IPS-18a (cell line): ENCODE measurements around the gene ANKS3.

Source experiments
- H3K27ac ChIP-seq: one replicate; pipeline ENCODE4 v1.5.1; 2013; ENCODE audit warnings: low read length
- H3K27me3 ChIP-seq: one replicate; pipeline ENCODE4 v1.6.1; 2013; ENCODE audit warnings: mild to moderate bottlenecking, low read length; ENCODE audit not compliant: control insufficient read depth, insufficient read depth
- H3K36me3 ChIP-seq: one replicate; pipeline ENCODE4 v1.6.1; 2013; ENCODE audit warnings: low read depth, low read length; ENCODE audit not compliant: control insufficient read depth
- H3K4me1 ChIP-seq: one replicate; pipeline ENCODE4 v1.6.1; 2013; ENCODE audit warnings: low read depth, low read length; ENCODE audit not compliant: control insufficient read depth
- H3K4me3 ChIP-seq: one replicate; pipeline ENCODE4 v1.5.1; 2013; ENCODE audit warnings: low read length
- H3K9ac ChIP-seq: one replicate; pipeline ENCODE4 v1.6.1; 2013; ENCODE audit warnings: mild to moderate bottlenecking, low read length, moderate library complexity
- H3K9me3 ChIP-seq: one replicate; pipeline ENCODE4 v1.6.1; 2013; ENCODE audit warnings: low read depth, low read length; ENCODE audit not compliant: control insufficient read depth

Gene ANKS3

GRCh38 chr16:4663777-4664465, 70.2 kb downstream of the ANKS3 start:
- no peaks in the 10 kb centered on the region for H3K27me3 ChIP-seq
- H3K9me3 ChIP-seq, result no peaks in the 10 kb centered on the region
- peaks cover 36% of the 10 kb centered on the region for H3K36me3 ChIP-seq
- no peaks in the 10 kb centered on the region for H3K4me1 ChIP-seq
- H3K4me3 ChIP-seq, result no peak overlapping the region
- no peak overlapping the region for H3K9ac ChIP-seq
- no peak overlapping the region for H3K27ac ChIP-seq

GRCh38 chr16:4663465-4663776, 70.7 kb downstream of the ANKS3 start:
- Histone ChIP-seq H3K9me3 (no peaks in the 10 kb centered on the region), H3K27ac (no peak overlapping the region), H3K9ac (no peak overlapping the region), H3K27me3 (no peaks in the 10 kb centered on the region), H3K36me3 (peaks cover 35% of the 10 kb centered on the region), H3K4me3 (no peak overlapping the region), H3K4me1 (no peaks in the 10 kb centered on the region)

GRCh38 chr16:4661661-4662060, 72.4 kb downstream of the ANKS3 start:
- no peaks in the 10 kb centered on the region for H3K27me3 ChIP-seq
- H3K9me3 ChIP-seq, result no peaks in the 10 kb centered on the region
- no peak overlapping the region for H3K4me3 ChIP-seq
- no peaks in the 10 kb centered on the region for H3K4me1 ChIP-seq
- peaks cover 21% of the 10 kb centered on the region for H3K36me3 ChIP-seq
- H3K9ac ChIP-seq, result no peak overlapping the region
- no peak overlapping the region for H3K27ac ChIP-seq

DNA sequence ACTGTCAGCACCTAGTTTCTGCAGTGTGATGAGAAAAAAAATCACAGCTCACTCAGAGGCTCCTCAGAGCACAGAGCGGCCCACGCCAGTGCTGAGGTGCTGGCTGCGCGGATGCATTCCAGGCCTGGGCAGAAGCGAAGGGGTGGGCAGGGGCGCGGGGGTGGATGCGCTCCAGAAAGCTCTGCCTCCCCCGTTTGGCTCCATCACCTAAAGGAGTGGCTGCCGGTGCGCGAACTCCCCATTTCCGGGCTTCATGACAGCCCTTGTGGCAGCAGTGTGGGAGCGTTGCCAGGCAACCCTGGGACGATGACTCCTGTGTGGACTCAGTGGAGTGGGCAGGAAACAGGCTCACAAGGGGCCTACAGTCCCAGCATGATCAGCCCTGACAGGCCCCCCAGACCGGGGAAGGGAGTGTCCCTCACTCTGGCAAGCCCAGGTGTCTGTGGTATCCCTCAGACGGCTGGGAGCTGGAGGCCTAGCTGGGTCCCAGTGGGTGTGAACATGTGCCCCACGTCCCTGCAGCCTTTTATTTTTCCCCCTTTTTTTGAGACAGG, 73.5 kb downstream of the ANKS3 start:
- Histone ChIP-seq H3K9me3 (no peaks in the 10 kb centered on the region), H3K4me3 (no peak overlapping the region), H3K4me1 (no peaks in the 10 kb centered on the region), H3K27me3 (no peaks in the 10 kb centered on the region), H3K9ac (no peak overlapping the region), H3K27ac (no peak overlapping the region), H3K36me3 (peaks cover 25% of the 10 kb centered on the region)

DNA sequence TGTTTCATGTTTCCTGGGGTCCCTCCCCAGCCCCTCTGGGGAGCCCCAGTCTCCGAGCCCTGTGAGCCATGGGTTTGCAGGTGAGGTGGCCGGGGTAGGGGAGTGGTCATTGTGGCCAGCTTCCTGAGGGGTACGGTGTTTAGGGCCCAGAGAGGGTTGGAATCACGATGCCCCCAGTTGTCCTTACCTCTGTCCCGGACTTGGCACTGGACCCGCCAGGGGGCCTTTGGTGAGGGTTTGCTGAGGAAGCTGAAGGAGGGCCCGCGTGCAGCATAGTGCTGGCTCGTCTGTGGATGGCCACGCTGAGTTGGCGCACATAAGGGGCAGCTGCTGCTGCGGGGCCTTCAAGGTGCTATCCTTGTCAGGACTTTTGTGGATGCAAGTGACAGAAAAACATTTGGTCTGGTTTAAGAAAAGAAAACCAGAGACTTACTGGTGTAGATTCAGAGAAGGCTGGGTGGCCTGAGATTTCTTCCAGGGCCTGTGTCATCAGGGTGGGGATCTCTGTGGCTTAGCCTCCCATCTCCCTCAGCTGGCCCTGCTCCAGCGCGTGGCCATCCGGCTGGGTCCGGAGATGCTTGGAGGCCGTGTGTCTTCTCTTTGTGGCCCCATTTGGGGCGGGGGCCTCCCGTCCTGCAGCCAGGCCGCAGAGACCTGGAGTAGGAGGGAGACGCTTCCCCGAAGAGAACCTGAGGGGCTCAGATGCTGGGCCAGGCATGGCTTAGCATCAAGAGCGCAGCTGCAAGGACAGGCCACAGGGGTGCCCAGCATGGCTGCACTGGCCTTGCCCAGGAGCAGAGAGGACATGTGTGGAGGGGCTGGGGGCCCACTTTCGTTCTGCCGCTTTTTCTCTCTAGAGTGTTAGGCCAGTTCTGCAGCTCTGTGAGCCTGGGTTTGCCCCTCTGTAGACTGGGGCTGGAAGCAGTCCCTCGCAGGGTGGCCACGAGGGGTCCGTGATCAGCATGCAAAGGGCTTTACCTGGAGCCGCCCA, 74.4 kb downstream of the ANKS3 start:
- Histone ChIP-seq H3K9me3 (no peaks in the 10 kb centered on the region), H3K4me3 (no peak overlapping the region), H3K36me3 (peaks cover 30% of the 10 kb centered on the region), H3K27me3 (no peaks in the 10 kb centered on the region), H3K9ac (no peak overlapping the region), H3K27ac (no peak overlapping the region), H3K4me1 (no peaks in the 10 kb centered on the region)

- peaks cover 34% of the 10 kb centered on the region for H3K36me3 ChIP-seq
- no peak overlapping the region for H3K27ac ChIP-seq
- no peaks in the 10 kb centered on the region for H3K27me3 ChIP-seq
- H3K9ac ChIP-seq, result no peak overlapping the region
- H3K4me3 ChIP-seq, result no peak overlapping the region
- H3K9me3 ChIP-seq, result no peaks in the 10 kb centered on the region
- no peaks in the 10 kb centered on the region for H3K4me1 ChIP-seq
Observed at GRCh38 chr16:4656695-4657686, 77.1 kb downstream of the ANKS3 start.

DNA sequence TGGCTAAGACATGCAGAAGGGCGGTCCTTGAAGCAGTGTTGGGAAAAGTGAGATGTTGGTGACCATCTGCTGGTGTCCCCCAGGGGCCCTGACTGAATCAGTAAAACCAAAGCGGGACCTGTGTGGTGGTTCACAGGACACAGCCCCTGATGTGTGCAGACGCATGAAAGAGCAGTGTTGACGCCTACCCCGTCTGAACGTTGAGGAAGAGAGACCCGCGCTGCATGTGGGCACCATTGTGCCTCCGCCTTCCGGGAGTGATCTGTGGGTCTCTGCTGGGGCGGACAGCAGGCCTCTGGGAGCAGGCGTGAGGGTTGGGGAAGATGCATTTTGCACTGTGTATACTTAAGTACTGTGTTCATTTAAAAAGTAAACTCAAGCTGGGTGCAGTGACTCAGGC, 77.8 kb downstream of the ANKS3 start:
- H3K27me3 ChIP-seq, result no peaks in the 10 kb centered on the region
- H3K9me3 ChIP-seq, result no peaks in the 10 kb centered on the region
- no peaks in the 10 kb centered on the region for H3K4me1 ChIP-seq
- peaks cover 36% of the 10 kb centered on the region for H3K36me3 ChIP-seq
- no peak overlapping the region for H3K4me3 ChIP-seq
- no peak overlapping the region for H3K27ac ChIP-seq
- no peak overlapping the region for H3K9ac ChIP-seq

DNA sequence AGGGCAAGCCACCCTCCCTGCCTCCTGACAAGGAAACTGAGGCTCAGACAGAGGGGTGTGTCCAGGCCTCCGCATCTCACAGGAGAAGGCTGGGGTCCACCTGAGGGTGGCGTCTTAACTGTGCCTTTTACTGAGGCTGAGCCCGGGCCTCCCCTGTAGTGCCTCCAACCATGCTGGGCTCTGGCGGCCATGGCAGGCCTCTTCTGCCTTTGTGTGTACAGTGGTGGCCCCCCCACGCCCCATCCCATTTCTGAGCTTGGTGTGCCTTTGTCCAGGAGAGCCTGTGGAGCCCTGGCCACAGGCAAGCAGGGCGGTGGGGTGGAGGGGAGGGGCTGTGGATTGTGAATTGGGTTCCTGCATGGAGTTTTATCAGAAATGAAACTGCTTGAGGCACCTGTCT, 78.3 kb downstream of the ANKS3 start:
- Histone ChIP-seq H3K4me1 (no peaks in the 10 kb centered on the region), H3K9me3 (no peaks in the 10 kb centered on the region), H3K36me3 (peaks cover 38% of the 10 kb centered on the region), H3K27me3 (no peaks in the 10 kb centered on the region), H3K27ac (no peak overlapping the region), H3K4me3 (no peak overlapping the region), H3K9ac (no peak overlapping the region)

DNA sequence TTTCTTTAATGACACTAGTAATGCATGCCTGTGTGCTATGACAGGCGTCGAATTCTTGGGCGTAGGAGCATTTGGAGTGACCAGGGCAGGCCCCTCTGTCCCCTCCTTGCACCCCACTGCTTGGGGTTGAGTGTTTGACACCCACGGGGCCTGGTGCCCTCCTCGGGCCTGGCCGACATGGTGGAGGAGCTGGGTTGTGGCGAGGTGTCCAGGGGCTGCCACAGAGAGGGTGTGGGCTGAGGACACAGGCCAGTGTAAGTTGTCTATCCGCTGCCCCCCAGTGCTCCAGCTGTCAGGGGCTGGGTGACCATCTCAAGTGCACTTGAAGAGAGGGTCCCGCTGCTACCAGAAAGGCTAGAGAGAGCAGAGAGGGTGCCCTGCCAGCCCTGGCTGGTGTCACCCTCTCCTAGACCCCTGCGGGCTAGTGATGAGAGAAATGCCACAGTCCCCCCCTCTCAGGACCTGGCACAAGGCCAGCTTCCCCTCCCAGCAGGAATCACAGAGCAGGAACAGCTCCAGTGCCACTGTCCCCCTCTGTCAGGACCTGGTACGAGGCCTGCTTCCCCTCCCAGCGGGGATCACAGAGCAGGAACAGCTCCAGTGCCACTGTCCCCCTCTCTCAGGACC, 79.0 kb downstream of the ANKS3 start:
- H3K27me3 ChIP-seq, result no peaks in the 10 kb centered on the region
- H3K9me3 ChIP-seq, result no peaks in the 10 kb centered on the region
- H3K4me3 ChIP-seq, result no peak overlapping the region
- peaks cover 36% of the 10 kb centered on the region for H3K36me3 ChIP-seq
- no peaks in the 10 kb centered on the region for H3K4me1 ChIP-seq
- H3K9ac ChIP-seq, result no peak overlapping the region
- H3K27ac ChIP-seq, result no peak overlapping the region

- no peak overlapping the region for H3K4me3 ChIP-seq
- no peaks in the 10 kb centered on the region for H3K27me3 ChIP-seq
- H3K9ac ChIP-seq, result no peak overlapping the region
- H3K4me1 ChIP-seq, result no peaks in the 10 kb centered on the region
- H3K36me3 ChIP-seq, result peaks cover 34% of the 10 kb centered on the region
- no peak overlapping the region for H3K27ac ChIP-seq
- H3K9me3 ChIP-seq, result no peaks in the 10 kb centered on the region
Observed at GRCh38 chr16:4654011-4654963, 79.8 kb downstream of the ANKS3 start.
